Hematopoietic multipotent progenitor cell treated with erythropoietin and hydrocortisone succinate and interleukin-3 and kit ligand, for 15 days (in vitro differentiated cells): ENCODE measurements around the gene GALNT15.

Source experiments
- DNase-seq: peaks from one replicate; pipeline ENCODE4 v3.0.0-alpha.2; 2015; ENCODE audit warnings: low spot score

Gene GALNT15, protein sequence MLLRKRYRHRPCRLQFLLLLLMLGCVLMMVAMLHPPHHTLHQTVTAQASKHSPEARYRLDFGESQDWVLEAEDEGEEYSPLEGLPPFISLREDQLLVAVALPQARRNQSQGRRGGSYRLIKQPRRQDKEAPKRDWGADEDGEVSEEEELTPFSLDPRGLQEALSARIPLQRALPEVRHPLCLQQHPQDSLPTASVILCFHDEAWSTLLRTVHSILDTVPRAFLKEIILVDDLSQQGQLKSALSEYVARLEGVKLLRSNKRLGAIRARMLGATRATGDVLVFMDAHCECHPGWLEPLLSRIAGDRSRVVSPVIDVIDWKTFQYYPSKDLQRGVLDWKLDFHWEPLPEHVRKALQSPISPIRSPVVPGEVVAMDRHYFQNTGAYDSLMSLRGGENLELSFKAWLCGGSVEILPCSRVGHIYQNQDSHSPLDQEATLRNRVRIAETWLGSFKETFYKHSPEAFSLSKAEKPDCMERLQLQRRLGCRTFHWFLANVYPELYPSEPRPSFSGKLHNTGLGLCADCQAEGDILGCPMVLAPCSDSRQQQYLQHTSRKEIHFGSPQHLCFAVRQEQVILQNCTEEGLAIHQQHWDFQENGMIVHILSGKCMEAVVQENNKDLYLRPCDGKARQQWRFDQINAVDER

GRCh38 chr3:16174389-16174788 is at the start of gene GALNT15:
Gene GALNT15, plus strand, starts transcription at chr3:16174680. Its CDS starts 472 bp downstream, at chr3:16175152.
- DNase-seq: no peak

- DNase-seq: no peak
Measured at GRCh38 chr3:16126634-16127033, 47.8 kb upstream of the GALNT15 start.

GRCh38 chr3:16127249-16127648 is 47.2 kb upstream of the GALNT15 start:
- DNase-seq: no peak

DNA sequence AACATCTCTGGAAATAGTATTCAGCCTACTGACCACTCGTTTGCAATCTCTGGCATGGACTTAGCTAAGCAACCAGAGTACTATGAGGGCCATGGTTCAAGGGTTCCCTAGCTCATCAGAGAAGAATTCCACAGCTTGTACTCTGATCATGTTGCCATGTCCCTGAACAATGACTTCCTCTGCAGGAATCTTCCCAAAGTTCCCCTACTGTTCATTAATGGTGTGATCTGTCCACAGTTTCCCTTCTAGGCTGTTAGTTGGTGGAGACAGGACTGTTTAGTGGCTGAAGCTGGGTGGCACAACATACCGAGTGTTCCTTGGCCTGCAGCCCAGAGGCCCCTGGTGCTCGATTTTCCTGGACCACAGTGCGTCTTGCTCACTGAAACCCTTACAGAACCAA is 44.4 kb upstream of the GALNT15 start:
- DNase-seq: no peak

GRCh38 chr3:16132190-16132589 is 42.3 kb upstream of the GALNT15 start:
- no peak for DNase-seq

DNA sequence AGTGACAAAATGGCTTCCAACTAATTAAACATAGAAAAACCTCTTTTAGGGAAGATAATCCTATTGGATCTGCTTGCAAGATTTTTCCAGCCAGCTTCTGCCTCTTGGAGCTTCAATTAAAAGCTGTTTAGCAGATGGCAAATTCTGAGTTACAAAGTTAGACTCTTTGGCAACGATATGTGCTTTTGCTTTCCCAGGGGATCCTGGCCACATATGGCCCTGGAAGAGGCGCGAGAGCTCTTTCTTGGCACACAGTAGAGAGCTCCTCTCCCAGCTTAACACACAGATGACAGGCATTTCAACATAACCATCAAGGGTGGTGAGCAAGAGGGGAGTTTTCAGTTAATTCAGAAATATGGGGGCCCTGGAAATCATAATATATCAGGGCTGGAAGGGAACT is 41.6 kb upstream of the GALNT15 start:
- DNase-seq: no peak

DNA sequence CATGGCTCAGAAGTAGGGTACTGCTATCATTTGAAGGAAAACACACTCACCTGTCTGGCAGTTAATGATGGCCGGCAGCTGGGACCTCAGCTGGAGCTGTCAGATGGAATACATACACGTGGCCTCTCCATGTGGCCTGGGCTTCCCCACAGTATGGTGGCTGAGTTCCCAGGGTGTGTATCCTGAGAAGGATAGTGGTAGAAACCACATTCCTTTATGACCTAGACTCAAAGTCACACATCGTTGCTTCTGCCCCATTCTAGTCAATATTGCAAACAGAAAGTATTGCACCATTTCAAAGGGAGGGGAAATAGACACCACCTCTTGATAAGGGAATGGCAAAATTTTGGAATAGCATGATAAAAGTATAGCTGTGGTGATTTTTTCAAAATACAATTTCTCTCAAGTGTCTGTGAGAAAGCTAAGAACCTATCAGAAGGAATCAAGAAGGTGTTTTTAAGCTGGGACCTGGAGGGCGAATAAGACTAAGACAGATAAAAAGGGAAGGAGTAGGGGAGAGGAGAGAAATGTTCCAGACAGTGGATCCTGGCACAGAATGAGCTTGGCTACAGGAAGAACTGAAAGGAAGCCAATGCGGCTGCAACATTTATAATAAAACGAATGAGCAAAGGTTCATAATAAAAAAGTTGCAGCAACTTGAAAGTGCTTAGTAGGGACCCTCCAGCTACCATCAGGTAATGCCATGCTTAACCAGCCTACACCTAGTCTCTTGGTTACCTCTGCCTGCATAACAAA is 40.1 kb upstream of the GALNT15 start:
- no peak for DNase-seq

GRCh38 chr3:16136055-16136454 is 38.4 kb upstream of the GALNT15 start:
- DNase-seq: no peak

DNA sequence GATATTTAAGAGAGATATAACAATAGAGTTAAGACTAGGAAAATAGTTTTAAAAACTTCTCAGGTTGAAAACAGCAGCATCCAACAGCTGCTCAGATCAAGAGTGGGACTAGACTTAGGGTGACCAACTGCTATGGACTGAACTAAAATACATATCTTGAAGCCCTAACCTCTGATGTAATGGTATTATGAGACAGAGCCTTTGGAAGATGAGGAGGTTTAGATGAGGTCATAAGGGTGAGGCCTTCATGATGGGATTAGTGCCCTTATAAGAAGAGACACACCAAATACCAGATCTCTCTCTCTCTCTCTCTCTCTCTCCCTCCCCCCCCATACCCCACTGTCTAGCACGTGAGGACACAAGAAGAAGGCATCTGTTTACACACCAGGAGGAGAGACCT is 37.4 kb upstream of the GALNT15 start:
- DNase-seq: no peak

DNA sequence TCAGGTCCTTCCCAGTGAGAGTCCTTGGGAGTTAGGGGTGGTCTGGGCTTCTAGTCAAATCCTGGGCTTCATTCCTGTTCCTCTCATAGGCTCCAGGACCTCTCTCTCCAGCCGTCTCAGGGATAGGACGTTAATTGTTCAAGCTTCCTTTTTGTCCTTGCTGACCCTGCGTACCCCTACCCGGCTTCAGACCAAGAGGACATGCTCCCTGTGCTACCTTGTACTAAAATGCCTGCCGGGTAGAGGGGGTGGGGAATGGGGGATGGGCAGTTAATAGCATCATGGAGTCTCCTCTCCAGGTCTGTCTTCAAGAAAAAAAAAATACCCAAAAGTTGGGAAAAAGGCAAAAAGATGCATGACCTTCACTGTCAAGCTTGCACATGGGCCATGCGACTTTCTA is 36.5 kb upstream of the GALNT15 start:
- no peak for DNase-seq

- DNase-seq: no peak
Measured at GRCh38 chr3:16140116-16140893, 34.2 kb upstream of the GALNT15 start.

DNA sequence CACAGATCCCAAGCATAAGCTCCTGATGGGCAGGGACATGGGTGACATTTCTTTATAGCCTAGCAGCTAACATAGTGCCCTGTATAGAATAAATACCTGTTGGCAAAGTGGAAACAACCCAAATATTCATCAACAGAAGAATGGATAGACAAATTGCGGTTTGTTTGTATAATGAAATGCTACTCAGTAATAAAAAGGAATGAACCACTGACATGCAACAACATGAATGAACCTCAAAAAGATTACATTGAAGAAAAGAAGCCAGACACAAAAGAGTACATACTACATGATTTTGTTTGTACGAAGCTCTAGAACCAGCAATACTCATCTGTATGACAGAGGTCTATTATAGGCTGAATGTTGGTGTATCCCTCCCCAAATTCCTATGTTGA is 33.6 kb upstream of the GALNT15 start:
- DNase-seq: no peak

GRCh38 chr3:16142350-16143025 is 32.0 kb upstream of the GALNT15 start:
- no peak for DNase-seq

- DNase-seq: no peak
Measured at GRCh38 chr3:16143861-16144447, 30.5 kb upstream of the GALNT15 start.

- no peak for DNase-seq
Measured at GRCh38 chr3:16145176-16145575, 29.3 kb upstream of the GALNT15 start.

GRCh38 chr3:16146015-16146730 is 28.3 kb upstream of the GALNT15 start:
- no peak for DNase-seq

GRCh38 chr3:16147220-16147994 is 27.1 kb upstream of the GALNT15 start:
- DNase-seq: no peak

DNA sequence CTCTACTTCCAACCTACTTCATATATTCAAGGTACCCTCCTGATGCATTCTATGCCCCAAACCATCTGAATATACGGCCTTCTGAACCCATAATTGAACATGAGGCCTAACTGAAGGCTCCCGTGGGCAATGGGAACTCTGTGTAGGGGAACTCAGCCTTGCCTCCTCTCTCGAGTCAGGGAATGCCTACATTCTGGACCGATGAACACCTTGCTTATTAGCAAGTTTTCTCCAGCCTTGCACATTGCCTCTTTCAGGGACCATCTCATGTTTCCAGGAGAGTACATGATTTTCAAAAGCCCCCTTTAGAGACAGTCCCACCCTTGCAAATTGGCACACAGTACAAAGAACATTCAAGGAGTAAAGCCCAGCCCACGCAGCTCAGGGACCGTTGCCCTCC is 26.3 kb upstream of the GALNT15 start:
- DNase-seq: no peak

GRCh38 chr3:16148783-16149182 is 25.7 kb upstream of the GALNT15 start:
- no peak for DNase-seq

DNA sequence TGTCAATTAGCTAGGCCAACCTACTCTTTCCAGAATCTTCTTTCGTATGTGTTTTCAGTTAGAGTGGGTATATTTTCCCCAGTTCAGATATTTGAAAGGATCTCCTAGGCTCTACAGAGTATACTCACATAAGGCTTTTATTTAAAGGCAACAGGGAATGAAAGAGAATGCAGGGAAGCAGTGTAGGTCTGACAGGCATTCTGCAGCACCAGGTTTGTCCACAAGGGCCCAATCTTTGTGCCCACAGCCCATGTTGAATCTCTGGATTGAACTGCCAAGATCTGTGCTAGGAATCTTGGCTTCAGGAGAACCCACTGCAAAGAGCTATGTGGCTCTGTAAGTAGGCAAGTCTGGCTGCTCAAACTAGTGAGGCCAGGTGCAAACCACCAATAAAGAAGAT is 24.2 kb upstream of the GALNT15 start:
- DNase-seq: no peak
